ENCODE data around the gene SYTL1. TPM values are rescaled to one million over a fixed set of nuclear protein-coding genes. Genes with fewer than 3 reads are reported as not detected.

The SYTL1 gene
- total and polyA plus RNA-seq, 9 of the 15 experiments (the other 6 are each of a cell fraction or from before 2014, with no cell fraction given), result 0.04 to 9.3 (median 1.7) TPM

DNA sequence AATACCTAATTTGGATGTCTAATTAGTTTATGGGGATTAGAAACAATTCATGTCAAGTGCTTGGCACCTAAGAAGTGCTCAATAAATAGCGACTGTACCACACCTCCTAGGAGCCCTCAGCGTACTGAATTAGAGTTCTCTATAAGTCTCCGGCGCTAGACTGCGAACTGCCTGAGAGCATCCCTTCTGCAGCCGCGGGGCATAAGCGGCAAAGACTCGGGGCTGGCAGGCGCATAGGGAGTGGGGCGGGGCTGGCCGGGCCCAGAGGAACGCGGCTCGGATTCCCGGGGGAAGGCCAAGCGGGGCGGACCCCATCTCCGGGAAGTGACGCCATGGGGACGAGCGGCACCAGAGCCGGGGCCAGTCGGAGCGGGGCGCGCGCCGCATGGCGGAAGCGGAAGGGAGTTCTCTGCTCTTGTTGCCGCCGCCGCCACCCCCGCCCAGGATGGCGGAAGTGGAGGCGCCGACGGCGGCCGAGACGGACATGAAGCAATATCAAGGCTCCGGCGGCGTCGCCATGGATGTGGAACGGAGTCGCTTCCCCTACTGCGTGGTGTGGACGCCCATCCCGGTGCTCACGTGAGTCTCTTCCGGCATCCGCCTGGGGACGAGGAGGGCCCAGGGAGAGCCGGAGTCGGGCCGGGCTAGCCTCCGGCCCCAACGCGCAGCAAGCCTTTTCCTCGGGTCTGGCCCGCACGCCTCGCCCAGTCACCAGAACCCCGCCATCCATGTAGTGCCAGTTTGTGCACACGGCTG lies 19.8 kb upstream of the SYTL1 start, which contains the start of gene TMEM222 (continued):
- TF ChIP-seq, protein P1, sequence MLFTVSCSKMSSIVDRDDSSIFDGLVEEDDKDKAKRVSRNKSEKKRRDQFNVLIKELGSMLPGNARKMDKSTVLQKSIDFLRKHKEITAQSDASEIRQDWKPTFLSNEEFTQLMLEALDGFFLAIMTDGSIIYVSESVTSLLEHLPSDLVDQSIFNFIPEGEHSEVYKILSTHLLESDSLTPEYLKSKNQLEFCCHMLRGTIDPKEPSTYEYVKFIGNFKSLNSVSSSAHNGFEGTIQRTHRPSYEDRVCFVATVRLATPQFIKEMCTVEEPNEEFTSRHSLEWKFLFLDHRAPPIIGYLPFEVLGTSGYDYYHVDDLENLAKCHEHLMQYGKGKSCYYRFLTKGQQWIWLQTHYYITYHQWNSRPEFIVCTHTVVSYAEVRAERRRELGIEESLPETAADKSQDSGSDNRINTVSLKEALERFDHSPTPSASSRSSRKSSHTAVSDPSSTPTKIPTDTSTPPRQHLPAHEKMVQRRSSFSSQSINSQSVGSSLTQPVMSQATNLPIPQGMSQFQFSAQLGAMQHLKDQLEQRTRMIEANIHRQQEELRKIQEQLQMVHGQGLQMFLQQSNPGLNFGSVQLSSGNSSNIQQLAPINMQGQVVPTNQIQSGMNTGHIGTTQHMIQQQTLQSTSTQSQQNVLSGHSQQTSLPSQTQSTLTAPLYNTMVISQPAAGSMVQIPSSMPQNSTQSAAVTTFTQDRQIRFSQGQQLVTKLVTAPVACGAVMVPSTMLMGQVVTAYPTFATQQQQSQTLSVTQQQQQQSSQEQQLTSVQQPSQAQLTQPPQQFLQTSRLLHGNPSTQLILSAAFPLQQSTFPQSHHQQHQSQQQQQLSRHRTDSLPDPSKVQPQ (CRISPR knock-in tag; IDR thresholded peaks at IDR 0.05; ENCODE audit: borderline replicate concordance), result no peak
- TF ChIP-seq DIDO1 (tag; IDR thresholded peaks at IDR 0.05; ENCODE audit: low read depth), result peak; percentile 96
- TF ChIP-seq, protein P2, sequence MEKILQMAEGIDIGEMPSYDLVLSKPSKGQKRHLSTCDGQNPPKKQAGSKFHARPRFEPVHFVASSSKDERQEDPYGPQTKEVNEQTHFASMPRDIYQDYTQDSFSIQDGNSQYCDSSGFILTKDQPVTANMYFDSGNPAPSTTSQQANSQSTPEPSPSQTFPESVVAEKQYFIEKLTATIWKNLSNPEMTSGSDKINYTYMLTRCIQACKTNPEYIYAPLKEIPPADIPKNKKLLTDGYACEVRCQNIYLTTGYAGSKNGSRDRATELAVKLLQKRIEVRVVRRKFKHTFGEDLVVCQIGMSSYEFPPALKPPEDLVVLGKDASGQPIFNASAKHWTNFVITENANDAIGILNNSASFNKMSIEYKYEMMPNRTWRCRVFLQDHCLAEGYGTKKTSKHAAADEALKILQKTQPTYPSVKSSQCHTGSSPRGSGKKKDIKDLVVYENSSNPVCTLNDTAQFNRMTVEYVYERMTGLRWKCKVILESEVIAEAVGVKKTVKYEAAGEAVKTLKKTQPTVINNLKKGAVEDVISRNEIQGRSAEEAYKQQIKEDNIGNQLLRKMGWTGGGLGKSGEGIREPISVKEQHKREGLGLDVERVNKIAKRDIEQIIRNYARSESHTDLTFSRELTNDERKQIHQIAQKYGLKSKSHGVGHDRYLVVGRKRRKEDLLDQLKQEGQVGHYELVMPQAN (IDR thresholded peaks at IDR 0.05; ENCODE audit: borderline replicate concordance), result peak; percentile 95; the same call in 1 of the 2 replicates
- TF ChIP-seq CHCHD3 (CRISPR knock-in tag; IDR thresholded peaks at IDR 0.05), result no peak
- peak; percentile 76; the same call in 1 of the 2 replicates for TF ChIP-seq HNRNPL (IDR thresholded peaks at IDR 0.05; ENCODE audit: low read depth, low read length)
- TF ChIP-seq SNRNP70 (optimal IDR thresholded peaks at IDR 0.05; ENCODE audit: low read depth, low read length), result no peak
- TF ChIP-seq, protein P3, sequence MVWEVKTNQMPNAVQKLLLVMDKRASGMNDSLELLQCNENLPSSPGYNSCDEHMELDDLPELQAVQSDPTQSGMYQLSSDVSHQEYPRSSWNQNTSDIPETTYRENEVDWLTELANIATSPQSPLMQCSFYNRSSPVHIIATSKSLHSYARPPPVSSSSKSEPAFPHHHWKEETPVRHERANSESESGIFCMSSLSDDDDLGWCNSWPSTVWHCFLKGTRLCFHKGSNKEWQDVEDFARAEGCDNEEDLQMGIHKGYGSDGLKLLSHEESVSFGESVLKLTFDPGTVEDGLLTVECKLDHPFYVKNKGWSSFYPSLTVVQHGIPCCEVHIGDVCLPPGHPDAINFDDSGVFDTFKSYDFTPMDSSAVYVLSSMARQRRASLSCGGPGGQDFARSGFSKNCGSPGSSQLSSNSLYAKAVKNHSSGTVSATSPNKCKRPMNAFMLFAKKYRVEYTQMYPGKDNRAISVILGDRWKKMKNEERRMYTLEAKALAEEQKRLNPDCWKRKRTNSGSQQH (CRISPR knock-in tag; IDR thresholded peaks at IDR 0.05), result no peak
- no peak for TF ChIP-seq HNRNPH1 (optimal IDR thresholded peaks at IDR 0.05; ENCODE audit: low read depth, low read length)
- TF ChIP-seq MCM3 (IDR thresholded peaks at IDR 0.05), result no peak
- no peak for TF ChIP-seq NR2F6 (CRISPR knock-in tag; IDR thresholded peaks at IDR 0.05)
- peak; percentile 96 for TF ChIP-seq ZNF431 (CRISPR knock-in tag; IDR thresholded peaks at IDR 0.05)
- no peak for TF ChIP-seq BRF1 (IDR thresholded peaks at IDR 0.05; ENCODE audit: borderline replicate concordance, extremely low read depth, insufficient read length)
- TF ChIP-seq THRAP3 (IDR thresholded peaks at IDR 0.05; ENCODE audit: borderline replicate concordance), result no peak
- TF ChIP-seq, protein P4, sequence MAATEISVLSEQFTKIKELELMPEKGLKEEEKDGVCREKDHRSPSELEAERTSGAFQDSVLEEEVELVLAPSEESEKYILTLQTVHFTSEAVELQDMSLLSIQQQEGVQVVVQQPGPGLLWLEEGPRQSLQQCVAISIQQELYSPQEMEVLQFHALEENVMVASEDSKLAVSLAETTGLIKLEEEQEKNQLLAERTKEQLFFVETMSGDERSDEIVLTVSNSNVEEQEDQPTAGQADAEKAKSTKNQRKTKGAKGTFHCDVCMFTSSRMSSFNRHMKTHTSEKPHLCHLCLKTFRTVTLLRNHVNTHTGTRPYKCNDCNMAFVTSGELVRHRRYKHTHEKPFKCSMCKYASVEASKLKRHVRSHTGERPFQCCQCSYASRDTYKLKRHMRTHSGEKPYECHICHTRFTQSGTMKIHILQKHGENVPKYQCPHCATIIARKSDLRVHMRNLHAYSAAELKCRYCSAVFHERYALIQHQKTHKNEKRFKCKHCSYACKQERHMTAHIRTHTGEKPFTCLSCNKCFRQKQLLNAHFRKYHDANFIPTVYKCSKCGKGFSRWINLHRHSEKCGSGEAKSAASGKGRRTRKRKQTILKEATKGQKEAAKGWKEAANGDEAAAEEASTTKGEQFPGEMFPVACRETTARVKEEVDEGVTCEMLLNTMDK (IDR thresholded peaks at IDR 0.05; ENCODE audit: borderline replicate concordance, insufficient read depth, low read depth, low read length, poor library complexity, severe bottlenecking), result peak; percentile 19
- peak; percentile 87; the same call in 1 of the 2 replicates for TF ChIP-seq CBX1 (IDR thresholded peaks at IDR 0.05; ENCODE audit: low read depth)
- TF ChIP-seq, protein P5, sequence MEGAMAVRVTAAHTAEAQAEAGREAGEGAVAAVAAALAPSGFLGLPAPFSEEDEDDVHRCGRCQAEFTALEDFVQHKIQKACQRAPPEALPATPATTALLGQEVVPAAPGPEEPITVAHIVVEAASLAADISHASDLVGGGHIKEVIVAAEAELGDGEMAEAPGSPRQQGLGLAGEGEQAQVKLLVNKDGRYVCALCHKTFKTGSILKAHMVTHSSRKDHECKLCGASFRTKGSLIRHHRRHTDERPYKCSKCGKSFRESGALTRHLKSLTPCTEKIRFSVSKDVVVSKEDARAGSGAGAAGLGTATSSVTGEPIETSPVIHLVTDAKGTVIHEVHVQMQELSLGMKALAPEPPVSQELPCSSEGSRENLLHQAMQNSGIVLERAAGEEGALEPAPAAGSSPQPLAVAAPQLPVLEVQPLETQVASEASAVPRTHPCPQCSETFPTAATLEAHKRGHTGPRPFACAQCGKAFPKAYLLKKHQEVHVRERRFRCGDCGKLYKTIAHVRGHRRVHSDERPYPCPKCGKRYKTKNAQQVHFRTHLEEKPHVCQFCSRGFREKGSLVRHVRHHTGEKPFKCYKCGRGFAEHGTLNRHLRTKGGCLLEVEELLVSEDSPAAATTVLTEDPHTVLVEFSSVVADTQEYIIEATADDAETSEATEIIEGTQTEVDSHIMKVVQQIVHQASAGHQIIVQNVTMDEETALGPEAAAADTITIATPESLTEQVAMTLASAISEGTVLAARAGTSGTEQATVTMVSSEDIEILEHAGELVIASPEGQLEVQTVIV (CRISPR knock-in tag; IDR thresholded peaks at IDR 0.05; ENCODE audit: borderline replicate concordance), result no peak

All from K562 (cell line).